ENCODE measurements around the gene EFCAB14. TPM values are rescaled to one million over a fixed set of nuclear protein-coding genes. Genes with fewer than 3 reads are reported as not detected.
"Not testable (repeated sequence)": the region's sequence is repeated elsewhere in the genome, so short reads cannot be mapped to it uniquely, and the experiment has no call there.

Gene EFCAB14
- total RNA-seq, 1 donor from 2014 or later, result 50.7 TPM

GRCh38 chr1:46665983-46666382 lies 52.9 kb downstream of the EFCAB14 start:
- no peak overlapping the region for H2AFZ ChIP-seq (ENCODE audit: low read depth, low read length)
- no peaks in the 10 kb centered on the region for H3K9me3 ChIP-seq (ENCODE audit: insufficient read depth, low read depth, low read length)
- peaks cover 6% of the 10 kb centered on the region for H3K36me3 ChIP-seq (ENCODE audit: insufficient read depth, low read length)
- no peaks in the 10 kb centered on the region for H3K27me3 Mint-ChIP-seq (ENCODE audit: low read depth, unreplicated experiment)
- no peak overlapping the region for H3K4me3 Mint-ChIP-seq (ENCODE audit: unreplicated experiment)
- peaks cover 4% of the 10 kb centered on the region for H3K4me1 Mint-ChIP-seq (ENCODE audit: low read depth, unreplicated experiment)
- H3K9ac ChIP-seq (ENCODE audit: low read length), result no peak overlapping the region
- no peak for FAIRE-seq
- no peak overlapping the region for H3K4me3 ChIP-seq (ENCODE audit: insufficient read depth, low read depth, low read length)
- DNase-seq (ENCODE audit: low read depth), result no peak
- H3K4me1 ChIP-seq (ENCODE audit: insufficient read depth, low read length), result peaks cover 8% of the 10 kb centered on the region
- no peaks in the 10 kb centered on the region for H3K9me3 Mint-ChIP-seq (ENCODE audit: unreplicated experiment)
- no peaks in the 10 kb centered on the region for H3K27me3 ChIP-seq (ENCODE audit: insufficient read depth, low read length)
- H3K79me2 ChIP-seq (ENCODE audit: insufficient read depth, low read length), result peaks cover 14% of the 10 kb centered on the region
- H3K27ac Mint-ChIP-seq (ENCODE audit: unreplicated experiment), result no peak overlapping the region
- no peak overlapping the region for H3K27ac ChIP-seq (ENCODE audit: low read depth, low read length)
- no peak for TF ChIP-seq CTCF (IDR thresholded peaks at IDR 0.05; ENCODE audit: insufficient read depth, low read depth, low read length)
- no peak for TF ChIP-seq EZH2 (IDR thresholded peaks at IDR 0.05; ENCODE audit: insufficient read depth, low read length)
- H4K20me1 ChIP-seq (ENCODE audit: insufficient read depth, low read length), result peaks cover 14% of the 10 kb centered on the region
- no peak overlapping the region for H3K4me2 ChIP-seq (ENCODE audit: low read length)
- peaks cover 1% of the 10 kb centered on the region for H3K36me3 Mint-ChIP-seq (ENCODE audit: low read depth, unreplicated experiment)

GRCh38 chr1:46662919-46663318 lies 56.0 kb downstream of the EFCAB14 start:
- not testable (repeated sequence) for H3K9ac ChIP-seq (ENCODE audit: low read length); H3K9me3 ChIP-seq (ENCODE audit: insufficient read depth, low read depth, low read length); H3K36me3 Mint-ChIP-seq (ENCODE audit: low read depth, unreplicated experiment); H3K4me1 Mint-ChIP-seq (ENCODE audit: low read depth, unreplicated experiment); FAIRE-seq; H3K9me3 Mint-ChIP-seq (ENCODE audit: unreplicated experiment); H3K36me3 ChIP-seq (ENCODE audit: insufficient read depth, low read length); H3K4me3 Mint-ChIP-seq (ENCODE audit: unreplicated experiment); H3K4me2 ChIP-seq (ENCODE audit: low read length); H3K27me3 Mint-ChIP-seq (ENCODE audit: low read depth, unreplicated experiment); H3K27ac ChIP-seq (ENCODE audit: low read depth, low read length); H2AFZ ChIP-seq (ENCODE audit: low read depth, low read length); H3K4me3 ChIP-seq (ENCODE audit: insufficient read depth, low read depth, low read length); DNase-seq (ENCODE audit: low read depth); H3K27me3 ChIP-seq (ENCODE audit: insufficient read depth, low read length); H3K27ac Mint-ChIP-seq (ENCODE audit: unreplicated experiment); H3K4me1 ChIP-seq (ENCODE audit: insufficient read depth, low read length)
- Histone ChIP-seq H3K79me2 (ENCODE audit: insufficient read depth, low read length) (peaks cover 14% of the 10 kb centered on the region), H4K20me1 (ENCODE audit: insufficient read depth, low read length) (peaks cover 14% of the 10 kb centered on the region)

- not testable (repeated sequence) for FAIRE-seq; H3K4me2 ChIP-seq (ENCODE audit: low read length); H3K27me3 Mint-ChIP-seq (ENCODE audit: low read depth, unreplicated experiment); H3K27me3 ChIP-seq (ENCODE audit: insufficient read depth, low read length); H3K4me3 ChIP-seq (ENCODE audit: insufficient read depth, low read depth, low read length); H3K79me2 ChIP-seq (ENCODE audit: insufficient read depth, low read length); H3K9me3 ChIP-seq (ENCODE audit: insufficient read depth, low read depth, low read length); H3K9ac ChIP-seq (ENCODE audit: low read length); H3K4me1 Mint-ChIP-seq (ENCODE audit: low read depth, unreplicated experiment); H3K4me1 ChIP-seq (ENCODE audit: insufficient read depth, low read length); H3K27ac ChIP-seq (ENCODE audit: low read depth, low read length); H3K4me3 Mint-ChIP-seq (ENCODE audit: unreplicated experiment); H4K20me1 ChIP-seq (ENCODE audit: insufficient read depth, low read length); H2AFZ ChIP-seq (ENCODE audit: low read depth, low read length); DNase-seq (ENCODE audit: low read depth); H3K36me3 Mint-ChIP-seq (ENCODE audit: low read depth, unreplicated experiment); H3K9me3 Mint-ChIP-seq (ENCODE audit: unreplicated experiment); H3K27ac Mint-ChIP-seq (ENCODE audit: unreplicated experiment)
- H3K36me3 ChIP-seq (ENCODE audit: insufficient read depth, low read length), result peaks cover 11% of the 10 kb centered on the region
Observed at GRCh38 chr1:46660116-46660515, 58.8 kb downstream of the EFCAB14 start.
